Ovary (tissue), 3 donors: ENCODE results near the gene ECI1.

Experiments
- CTCF ChIP-seq, 3 donors: fragments of 450-650 bp in 2 of 3; fragments of 200-600 bp in 1 of 3; IDR thresholded peaks; one replicate each; pipeline versions ENCODE4 v1.5.1 to v1.8.0; 2016 to 2022; ENCODE audit warnings: antibody characterized with exemption in 3 of 3, mild to moderate bottlenecking in 1 of 3
- EP300 ChIP-seq: sonication (generic); formaldehyde crosslinking; IDR thresholded peaks from one replicate; pipeline ENCODE4 v1.6.1; 2017; ENCODE audit warnings: antibody characterized with exemption
- POLR2A ChIP-seq: fragments of 450-650 bp; IDR thresholded peaks from one replicate; pipeline ENCODE4 v1.6.1; 2017; ENCODE audit warnings: antibody characterized with exemption, mild to moderate bottlenecking, moderate library complexity
- donor health status: DM: no; HTN: no; CAD: no.

- TF ChIP-seq CTCF (IDR thresholded peaks at IDR 0.05) = no peak
- no peak for TF ChIP-seq EP300
- no peak for TF ChIP-seq POLR2A
Measured at GRCh38 chr16:2243031-2243528, 8.3 kb downstream of the ECI1 start.
